Inflammatory macrophage treated with lipopolysaccharide for 1 hour (primary cell): Measurements from ENCODE around the gene TWIST2.

Experiments used
- DNase-seq, 2 donors: peaks; one replicate each; pipeline ENCODE4 v3.0.0-alpha.2; 2020 to 2022

TWIST2 gene

GRCh38 chr2:238859636-238860347 lies 11.9 kb downstream of the TWIST2 start:
- DNase-seq, result no peak

GRCh38 chr2:238861013-238861730 lies 13.3 kb downstream of the TWIST2 start:
- DNase-seq, result no peak

- no peak for DNase-seq
Measured at GRCh38 chr2:238861766-238862315, 14.0 kb downstream of the TWIST2 start.

- no peak for DNase-seq
Measured at GRCh38 chr2:238862701-238863100, 14.8 kb downstream of the TWIST2 start.

GRCh38 chr2:238863231-238863630 lies 15.3 kb downstream of the TWIST2 start:
- DNase-seq, result no peak

GRCh38 chr2:238863749-238864206 lies 15.9 kb downstream of the TWIST2 start:
- DNase-seq, result no peak

- DNase-seq, result no peak
Measured at GRCh38 chr2:238864207-238865014, 16.5 kb downstream of the TWIST2 start.

GRCh38 chr2:238865015-238865719 lies 17.3 kb downstream of the TWIST2 start:
- no peak for DNase-seq

- DNase-seq, result no peak
Measured at GRCh38 chr2:238865744-238866355, 18.0 kb downstream of the TWIST2 start.

GRCh38 chr2:238866656-238867277 lies 18.9 kb downstream of the TWIST2 start:
- no peak for DNase-seq

- no peak for DNase-seq
Measured at GRCh38 chr2:238868067-238868524, 20.2 kb downstream of the TWIST2 start.

- DNase-seq, result no peak
Measured at GRCh38 chr2:238868616-238869292, 20.9 kb downstream of the TWIST2 start.

- DNase-seq, result no peak
Measured at GRCh38 chr2:238869293-238870124, 21.6 kb downstream of the TWIST2 start.

- no peak for DNase-seq
Measured at GRCh38 chr2:238870261-238870660, 22.4 kb downstream of the TWIST2 start.

- no peak for DNase-seq
Measured at GRCh38 chr2:238872026-238872425, 24.1 kb downstream of the TWIST2 start.

GRCh38 chr2:238872628-238873380 lies 24.9 kb downstream of the TWIST2 start:
- DNase-seq, result no peak

GRCh38 chr2:238873381-238873801 lies 25.5 kb downstream of the TWIST2 start:
- no peak for DNase-seq

GRCh38 chr2:238873841-238874240 lies 26.0 kb downstream of the TWIST2 start:
- DNase-seq, result no peak
